Brain pericyte (primary cell): ENCODE results near the gene DIO3.

ENCODE experiments used
- DNase-seq: peaks from one replicate; pipeline ENCODE4 v3.0.0-alpha.2; 2012; ENCODE audit warnings: low read depth, low spot score

The DIO3 gene

DNA sequence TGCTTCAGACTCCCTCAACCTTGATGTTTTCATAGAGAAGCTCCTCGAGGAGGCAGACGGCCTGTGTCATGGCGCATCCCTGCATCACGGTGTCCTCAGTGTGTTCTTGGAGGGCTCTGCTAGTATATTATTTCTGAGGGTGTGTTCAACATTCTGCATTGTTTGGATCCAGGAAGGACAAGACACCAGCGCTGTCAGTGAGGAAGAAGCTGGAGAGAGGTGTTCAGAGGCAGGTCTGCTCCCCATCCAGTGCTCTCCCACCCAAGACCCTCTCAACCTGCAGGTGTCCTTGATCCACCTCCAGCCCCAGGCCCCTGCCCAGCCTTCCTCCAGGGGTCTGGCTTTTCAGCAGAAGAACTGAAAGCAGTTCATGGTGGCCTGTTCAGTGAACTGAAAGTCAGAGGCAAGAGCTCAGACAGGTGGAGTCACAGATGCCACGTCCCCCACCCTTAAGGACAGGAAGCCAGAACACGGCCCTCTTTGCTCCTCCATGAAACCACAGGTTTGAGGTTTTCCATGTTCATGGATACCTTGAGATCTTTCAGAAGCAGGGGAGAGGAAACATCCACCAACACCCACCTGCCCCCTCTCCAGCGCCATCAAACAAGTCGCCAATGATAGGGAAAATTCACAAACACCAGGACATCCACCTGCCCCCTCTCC is 37.4 kb downstream of the DIO3 start:
- no peak for DNase-seq

DNA sequence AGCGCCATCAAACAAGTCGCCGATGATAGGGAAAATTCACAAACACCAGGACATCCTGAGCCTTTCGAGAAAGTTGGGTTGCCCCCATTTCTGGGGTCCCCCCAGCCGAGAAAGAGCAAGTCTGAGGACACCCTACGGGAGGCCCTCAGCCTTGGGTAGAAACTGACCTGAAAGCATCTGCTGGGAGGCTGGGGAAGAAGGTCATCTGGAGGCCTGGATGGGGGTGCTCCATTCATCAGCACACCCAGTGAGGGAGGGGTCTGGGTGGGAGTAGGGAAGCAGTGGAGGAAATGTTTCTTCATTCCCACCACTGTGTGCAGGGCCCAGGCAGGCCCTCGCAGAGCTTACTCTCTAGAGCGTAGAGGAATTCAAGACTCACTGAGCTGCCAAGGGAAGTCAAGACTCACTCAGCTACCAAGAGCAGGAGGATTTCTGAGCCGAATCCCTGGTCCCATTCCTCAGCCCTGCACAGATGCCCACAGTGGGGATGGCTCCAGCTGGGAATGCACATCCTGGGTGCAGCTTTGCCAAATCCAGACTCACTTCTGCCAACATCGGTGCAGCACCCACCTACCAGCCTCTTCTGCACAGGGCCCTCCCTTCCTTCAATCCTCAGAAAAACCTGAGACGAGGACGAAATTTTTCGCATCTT is 38.1 kb downstream of the DIO3 start:
- DNase-seq: no peak

DNA sequence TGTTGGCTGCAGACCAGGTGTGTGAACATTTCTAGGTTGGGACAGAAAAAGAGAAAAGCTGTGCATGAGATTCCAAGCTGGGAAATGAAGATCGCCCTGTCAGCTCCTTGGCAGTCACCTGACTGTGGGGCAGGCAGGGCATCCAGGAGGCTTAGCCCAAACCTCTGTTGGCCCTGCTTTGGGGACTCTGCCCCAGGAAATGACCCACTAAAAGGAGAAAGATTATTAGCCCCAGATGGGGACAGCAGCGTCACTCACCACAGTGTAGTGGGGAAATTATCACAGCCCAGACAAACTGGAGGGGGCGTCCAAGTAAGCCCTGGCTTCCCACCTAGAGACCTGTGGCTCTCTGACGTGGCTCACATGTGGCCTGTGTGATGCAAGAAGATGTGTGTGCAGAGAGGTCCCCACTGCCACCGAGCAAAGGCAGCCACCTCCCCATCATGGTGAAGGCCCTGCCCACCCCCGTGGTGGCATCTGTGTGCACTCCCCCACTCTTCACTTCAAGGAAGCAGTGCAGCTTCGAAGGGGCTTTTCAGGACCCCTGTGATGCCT is 39.1 kb downstream of the DIO3 start:
- no peak for DNase-seq

DNA sequence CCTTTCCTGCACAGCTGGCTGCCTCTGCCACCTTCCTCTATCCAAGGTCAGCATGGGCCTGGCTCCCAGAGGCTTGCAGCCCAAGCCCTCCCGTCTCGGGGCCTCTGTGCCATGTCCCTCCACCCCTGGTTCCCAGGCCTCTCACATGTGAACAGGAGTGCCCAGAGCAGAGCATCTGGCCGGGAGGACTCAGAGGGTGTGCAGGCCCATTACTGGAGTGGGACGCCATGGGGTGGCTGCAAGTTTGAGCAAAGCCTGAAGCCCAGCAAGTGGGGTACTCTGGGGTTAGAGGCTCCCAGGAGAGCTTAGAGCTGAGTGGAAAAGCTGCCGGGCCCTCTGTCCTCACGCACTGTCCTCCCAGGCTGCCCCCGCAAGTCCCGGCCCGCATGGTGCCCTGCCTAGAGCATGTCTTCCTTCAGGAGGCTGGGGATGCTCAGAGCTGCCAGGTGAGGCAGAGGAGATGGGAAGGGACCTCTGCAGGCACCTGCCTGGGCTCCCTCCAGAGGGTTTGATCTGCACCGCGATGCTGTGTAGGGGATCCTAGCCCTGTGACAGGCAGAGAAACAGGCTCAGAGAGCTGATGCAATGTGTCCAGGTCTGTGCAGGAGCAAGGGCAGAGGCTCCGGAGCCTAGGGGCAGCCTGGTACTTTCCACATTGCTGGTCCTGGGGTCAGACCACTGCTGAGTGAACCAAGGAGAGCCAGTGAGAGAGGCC is 39.8 kb downstream of the DIO3 start:
- no peak for DNase-seq

DNA sequence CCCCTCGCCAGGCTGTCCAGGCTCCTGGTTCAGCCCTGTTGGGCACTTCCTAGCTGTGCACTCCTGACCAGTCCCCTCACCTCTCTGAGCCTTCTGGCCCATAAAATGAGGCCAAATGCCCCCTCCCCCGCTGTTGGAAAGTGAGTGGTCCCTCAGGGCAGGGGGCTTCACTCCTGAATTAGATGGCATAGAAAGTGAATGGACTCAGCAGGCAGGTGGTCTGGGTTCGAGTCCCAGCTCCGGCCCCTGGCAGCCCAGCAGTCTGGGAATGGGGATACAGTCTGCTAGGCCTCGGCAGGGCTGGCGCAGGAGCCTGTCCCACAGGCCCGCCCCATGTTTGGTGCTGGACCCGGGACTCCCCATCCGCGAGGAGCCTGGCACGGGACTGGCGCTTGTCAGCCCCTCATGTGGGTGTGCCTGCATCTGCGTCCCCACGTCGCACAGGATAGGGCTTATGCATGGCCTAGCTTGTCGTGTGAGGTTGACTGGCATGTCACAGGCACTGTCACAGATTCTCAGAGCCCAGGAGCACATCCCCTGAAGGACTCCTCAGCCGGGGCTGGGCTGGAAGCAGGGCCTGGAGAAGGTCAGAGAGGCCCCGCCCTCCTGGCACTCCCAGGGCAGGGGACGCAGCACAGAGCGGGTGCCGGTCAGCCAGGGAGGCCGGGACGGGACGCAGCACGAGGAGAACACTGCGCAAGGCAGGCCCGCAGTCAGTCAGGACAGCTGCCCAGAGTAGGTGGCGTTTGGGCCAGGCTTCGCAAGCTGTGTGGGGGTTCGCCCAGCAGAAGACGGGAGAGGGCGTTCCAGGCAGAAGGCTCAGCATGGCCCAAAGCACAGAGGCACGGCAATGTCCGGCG is 40.5 kb downstream of the DIO3 start:
- DNase-seq: no peak

DNA sequence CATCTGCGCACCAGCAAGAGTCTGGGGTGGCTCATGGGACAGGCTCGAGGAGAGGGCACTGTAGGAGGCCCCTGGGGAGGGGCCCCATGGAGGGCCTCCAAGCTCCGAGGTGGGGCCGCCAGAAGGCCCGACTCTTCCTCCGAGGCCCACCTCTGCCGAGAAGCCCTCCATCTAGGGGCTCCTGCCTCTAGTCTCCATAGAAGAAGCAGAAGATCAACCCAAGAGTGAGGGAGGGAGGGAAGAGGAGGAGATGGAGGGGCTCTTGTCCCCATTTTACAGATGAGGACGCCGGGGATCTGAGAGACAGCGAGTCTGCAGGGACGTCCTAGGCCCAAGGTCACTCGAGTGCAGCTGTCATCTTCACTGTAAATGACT is 41.2 kb downstream of the DIO3 start:
- DNase-seq: no peak

DNA sequence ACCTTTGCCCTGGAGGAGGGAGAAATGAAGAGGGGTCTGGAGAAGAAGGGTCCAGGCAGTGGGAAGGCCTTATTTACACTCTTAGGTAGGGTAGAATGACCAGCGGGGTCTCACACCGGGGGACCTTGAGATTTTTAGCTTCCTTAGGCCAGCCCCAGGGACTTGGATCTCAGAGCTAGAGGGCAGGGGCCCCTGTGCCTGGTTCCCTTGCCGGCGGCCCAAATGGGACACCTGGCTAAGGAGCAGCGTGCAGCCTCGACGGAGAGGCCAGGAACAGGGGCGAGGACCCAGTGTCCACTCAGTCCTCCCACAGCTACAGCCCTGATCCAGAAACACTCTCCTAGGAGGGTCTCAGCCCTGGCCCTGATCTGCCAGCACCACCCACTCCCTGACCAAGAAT is 41.8 kb downstream of the DIO3 start:
- DNase-seq: no peak

DNA sequence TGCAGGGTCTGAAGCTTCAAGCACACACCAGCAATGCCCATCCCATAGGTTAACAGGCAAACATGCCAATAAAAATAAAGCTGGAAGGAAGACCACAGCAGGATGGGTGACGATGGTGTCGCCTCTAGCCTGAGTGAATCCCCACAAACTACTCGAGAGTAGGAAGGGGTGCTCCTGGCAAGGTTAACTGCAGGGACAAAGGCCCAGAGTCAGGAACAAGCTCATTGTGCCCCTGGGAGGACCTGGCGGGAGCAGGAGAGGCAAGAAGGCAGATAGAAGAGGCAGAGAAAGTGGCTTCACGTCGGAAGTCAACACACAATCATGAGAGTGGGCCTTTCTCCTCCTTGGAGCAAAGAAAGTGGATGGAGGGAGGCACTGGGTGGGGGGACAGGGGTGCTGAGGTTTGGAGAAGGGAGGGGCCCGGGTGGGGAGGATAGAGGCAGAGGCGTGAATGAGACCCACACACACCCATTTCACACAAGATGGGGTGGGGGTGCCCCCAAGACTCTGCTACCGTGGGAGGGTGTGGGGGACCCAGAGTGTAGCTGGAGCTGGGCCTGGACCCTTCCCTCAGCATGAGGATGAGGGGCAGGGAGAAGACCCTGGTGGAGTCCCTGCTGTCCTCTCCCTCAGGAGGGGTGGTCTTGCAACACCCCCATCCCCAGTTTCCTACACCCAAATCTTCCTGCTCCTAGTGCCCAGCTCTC is 43.1 kb downstream of the DIO3 start:
- no peak for DNase-seq

DNA sequence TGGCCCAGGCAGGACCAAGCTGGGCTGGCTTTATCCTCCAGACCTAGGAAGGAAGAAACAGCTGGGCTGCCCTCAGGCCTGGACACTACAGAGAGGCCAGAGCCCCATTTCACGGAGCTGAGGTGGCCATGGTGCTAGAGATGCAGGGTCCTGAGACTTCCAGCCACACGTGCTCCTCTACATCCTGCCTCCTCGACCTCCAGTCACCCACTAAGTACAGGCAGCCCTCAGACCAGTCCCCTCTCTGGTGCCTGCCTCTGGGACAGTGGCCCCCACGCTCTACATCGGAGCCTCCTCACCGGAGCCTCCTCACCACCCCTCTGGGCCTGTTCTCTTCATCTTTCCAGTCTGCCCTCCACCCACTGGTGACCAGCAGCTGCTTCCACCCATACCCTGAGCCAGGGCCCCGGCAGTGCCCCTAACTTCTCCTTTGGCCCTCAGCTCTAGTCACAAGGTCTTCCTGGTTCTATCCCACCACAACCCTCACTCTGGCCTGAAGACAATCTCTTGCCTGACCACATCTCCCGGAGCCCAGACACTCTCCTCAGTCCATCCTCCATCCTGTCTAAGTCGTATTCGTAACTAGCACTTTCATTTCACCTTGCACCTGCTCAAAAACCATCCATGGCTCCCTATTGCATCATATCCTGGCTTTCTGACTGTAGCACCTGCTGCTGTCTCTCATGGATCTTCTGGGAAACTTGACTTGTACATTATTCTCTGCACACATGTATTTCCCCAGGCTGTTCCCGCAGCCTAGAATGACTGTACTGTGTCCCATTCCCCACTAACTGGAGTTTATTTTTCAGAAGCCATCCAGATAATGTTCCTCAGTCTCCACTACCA is 43.9 kb downstream of the DIO3 start:
- DNase-seq: no peak

DNA sequence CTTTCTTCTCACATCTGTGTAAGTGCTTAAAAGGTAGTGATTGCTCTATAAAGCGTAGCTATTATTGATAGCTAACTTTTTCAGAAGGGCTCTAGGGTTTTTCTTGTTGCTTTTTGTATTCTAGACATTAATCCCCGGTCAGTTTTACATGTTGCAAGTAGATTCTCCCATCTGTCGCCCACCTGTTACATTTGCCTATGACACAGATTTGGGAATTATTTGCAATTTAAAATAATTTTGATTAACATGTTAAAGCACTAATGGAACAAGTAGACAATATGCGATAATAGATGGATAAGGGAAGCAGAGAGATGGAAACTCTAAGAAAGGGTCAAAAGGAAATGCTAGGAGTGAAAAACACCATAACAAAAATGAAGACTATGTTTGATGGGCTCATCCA is 44.5 kb downstream of the DIO3 start:
- no peak for DNase-seq
